OCI-LY3 (cell line): ENCODE data around the gene FFAR1.
"Not testable (repeated sequence)": the region's sequence is repeated elsewhere in the genome, so short reads cannot be mapped to it uniquely, and the experiment has no call there.

Source experiments
- CTCF ChIP-seq: fragments of 200-600, 300-600 bp; sonication (generic); IDR thresholded peaks from 2 replicates; pipeline ENCODE4 v1.5.1; 2014; ENCODE audit warnings: antibody characterized with exemption, low read length, low read depth
- EZH2phosphoT487 ChIP-seq: fragments of 200-600 bp; shearing (Covaris generic); IDR thresholded peaks from 2 replicates; pipeline ENCODE4 v1.6.1; 2018; ENCODE audit warnings: antibody characterized with exemption, mixed run types, low read depth

DNA sequence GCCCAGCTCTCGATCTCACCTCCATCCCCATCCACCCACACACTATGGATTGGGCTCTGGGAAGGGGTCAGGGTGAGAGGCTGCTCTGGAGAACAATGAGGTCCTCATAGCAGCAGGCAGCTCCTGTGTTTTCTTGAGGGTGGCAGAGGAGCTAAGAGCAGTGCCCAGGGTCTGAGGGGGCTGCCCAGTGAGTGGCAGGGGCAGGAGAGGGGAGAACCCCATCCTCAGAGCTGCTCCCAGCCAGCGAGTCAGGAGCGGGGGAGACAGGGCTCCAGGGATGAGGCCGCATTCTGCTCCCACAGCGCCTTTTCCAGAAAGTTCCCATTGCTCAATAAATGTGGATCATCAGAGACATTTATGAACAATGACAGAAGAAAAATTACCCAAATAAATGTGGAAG lies 12.4 kb downstream of the FFAR1 start:
- TF ChIP-seq CTCF, EZH2phosphoT487: not testable (repeated sequence)
